GM12878 (cell line): ENCODE data around the gene KCNS3. TPM values are rescaled to one million over a fixed set of nuclear protein-coding genes. Genes with fewer than 3 reads are reported as not detected.
A peak's percentile ranks its signal among the peaks of the same experiment; 100 is the strongest.

ENCODE experiments used
- DPF2 ChIP-seq: fragments of 450-650 bp; IDR thresholded peaks from 2 replicates; pipeline ENCODE4 v1.6.1; 2017; ENCODE audit warnings: mild to moderate bottlenecking
- EED ChIP-seq: sonication (generic); IDR thresholded peaks from 2 replicates; pipeline ENCODE4 v1.6.1; 2016; ENCODE audit warnings: antibody characterized with exemption, low read depth
- ESRRA ChIP-seq: IDR thresholded peaks from 2 replicates; pipeline ENCODE4 v1.6.1; 2012; ENCODE audit warnings: mild to moderate bottlenecking, low read length, improper control_type of control experiment
- GABPA ChIP-seq: IDR thresholded peaks from 2 replicates; pipeline ENCODE4 v1.6.1; 2014; ENCODE audit warnings: antibody characterized with exemption, low read depth, mild to moderate bottlenecking, inconsistent platforms
- HCFC1 ChIP-seq: fragments of 150-350 bp; IDR thresholded peaks from 2 replicates; pipeline ENCODE4 v1.6.1; 2014; ENCODE audit warnings: low read length
- IRF4 ChIP-seq: IDR thresholded peaks from 2 replicates; pipeline ENCODE4 v1.6.1; 2011; ENCODE audit warnings: low read depth, low read length
- SMC3 ChIP-seq: IDR thresholded peaks from 2 replicates; pipeline ENCODE4 v1.6.1; 2011; ENCODE audit warnings: low read length, improper control_type of control experiment, borderline replicate concordance
- TCF3 ChIP-seq: IDR thresholded peaks from 2 replicates; pipeline ENCODE4 v1.6.1; 2012; ENCODE audit warnings: low read depth, mild to moderate bottlenecking, low read length, borderline replicate concordance; ENCODE audit not compliant: insufficient read depth
- polyA plus RNA-seq, 11 experiments: library from polyadenylated mRNA; depleted of rRNA in 4 of 11; unstranded in 6 of 11; stranded (reverse) in 5 of 11; fragments of >200 nt; fragmentation: Nextera tagmentation in 4 of 11; fragmentation: Illumina TruSeq in 1 of 11; extraction: Ambion mirVana in 4 of 11; extraction: Trizol in 1 of 11; gene quantifications; 1 replicate in 1 of 11; 2 replicates in 10 of 11; pipeline versions ENCODE4 v1.2.1 to v1.2.3, GENCODE V29; 2011 to 2016; ENCODE audit warnings: inconsistent platforms in 2 of 11, missing spikeins in 2 of 11, low read depth in 1 of 11
- total RNA-seq, 4 experiments: library from RNA; depleted of rRNA in 3 of 4; stranded (reverse); fragments of >200 nt in 3 of 4; fragmentation: Illumina TruSeq in 1 of 4; extraction: Trizol in 1 of 4; gene quantifications; 2 replicates each; pipeline versions ENCODE4 v1.2.1 to v1.2.3, GENCODE V29; 2013 to 2021
- TF ChIP-seq, protein P1 (sequence below): fragments of 450-650 bp; IDR thresholded peaks from 2 replicates; pipeline ENCODE4 v1.6.1; 2014; ENCODE audit warnings: mild to moderate bottlenecking
- TF ChIP-seq, protein P2 (sequence below): fragments of 450-650 bp; IDR thresholded peaks from 2 replicates; pipeline ENCODE4 v1.6.1; 2016; ENCODE audit warnings: mild to moderate bottlenecking
- TF ChIP-seq, protein P3 (sequence below): IDR thresholded peaks from 2 replicates; pipeline ENCODE4 v1.6.1; 2011; ENCODE audit warnings: borderline replicate concordance, low read depth, mild to moderate bottlenecking, moderate library complexity, mixed read lengths, low read length; ENCODE audit not compliant: insufficient read depth; ENCODE audit errors: extremely low read length
- TF ChIP-seq, protein P4 (sequence below): fragments of 450-650 bp; formaldehyde crosslinking; IDR thresholded peaks from 2 replicates; pipeline ENCODE4 v1.4.0; 2022; ENCODE audit warnings: mild to moderate bottlenecking, moderate library complexity
- TF ChIP-seq, protein P5 (sequence below): fragments of 450-650 bp; IDR thresholded peaks from 2 replicates; pipeline ENCODE4 v1.6.1; 2018; ENCODE audit warnings: borderline replicate concordance, mild to moderate bottlenecking; ENCODE audit not compliant: partially characterized antibody
- TF ChIP-seq, protein P6 (sequence below): fragments of 450-650 bp; IDR thresholded peaks from 2 replicates; pipeline ENCODE4 v1.6.1; 2017; ENCODE audit warnings: mild to moderate bottlenecking, low read depth, inconsistent platforms; ENCODE audit not compliant: poor library complexity, severe bottlenecking

Gene KCNS3
- total and polyA plus RNA-seq, 10 of the 15 experiments (the other 5 are each of a cell fraction or from before 2014, with no cell fraction given) = not detected

DNA sequence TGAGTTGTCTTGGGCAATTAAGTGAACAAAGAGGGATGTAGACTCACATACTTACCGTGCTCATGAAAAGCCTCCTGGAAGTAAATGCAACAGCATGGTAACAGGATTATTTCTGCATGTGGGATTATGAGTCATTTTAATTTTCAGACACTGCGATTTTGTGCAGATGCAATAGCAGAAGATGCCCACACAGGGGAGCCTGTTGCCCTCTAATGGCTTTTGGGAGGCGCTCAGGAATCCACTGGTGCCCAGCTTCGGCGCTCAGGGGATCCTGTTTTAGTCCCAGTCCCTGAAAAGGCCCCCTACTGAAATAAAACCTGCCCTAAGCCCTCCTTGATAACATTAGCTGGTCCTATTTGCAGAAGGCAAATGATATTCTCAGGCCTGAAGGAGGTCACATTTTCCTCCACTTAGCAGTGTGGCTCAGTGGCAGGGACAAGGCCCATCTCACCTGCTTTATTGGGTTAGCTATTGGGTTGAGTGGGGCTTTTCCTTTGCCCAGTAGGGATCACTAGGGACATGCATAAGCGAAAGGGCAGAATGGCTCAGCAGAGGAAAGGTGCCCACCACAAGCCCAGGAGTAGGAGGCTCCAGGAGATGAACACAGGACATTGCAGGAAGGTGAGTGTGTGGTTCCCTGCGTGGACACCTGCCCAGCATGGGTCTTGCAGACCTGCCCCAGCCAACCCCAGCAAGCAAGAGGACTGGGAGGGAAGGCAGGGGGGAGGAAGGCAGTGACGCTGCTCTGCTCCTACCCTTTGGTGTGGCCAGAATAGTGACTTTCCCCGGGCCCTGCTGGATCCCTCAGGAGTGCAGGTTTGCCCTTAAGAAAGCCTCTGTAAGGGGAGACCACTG lies 26.5 kb upstream of the KCNS3 start (continued):
- no peak for TF ChIP-seq HCFC1
- TF ChIP-seq ESRRA = no peak
- TF ChIP-seq, protein P1, sequence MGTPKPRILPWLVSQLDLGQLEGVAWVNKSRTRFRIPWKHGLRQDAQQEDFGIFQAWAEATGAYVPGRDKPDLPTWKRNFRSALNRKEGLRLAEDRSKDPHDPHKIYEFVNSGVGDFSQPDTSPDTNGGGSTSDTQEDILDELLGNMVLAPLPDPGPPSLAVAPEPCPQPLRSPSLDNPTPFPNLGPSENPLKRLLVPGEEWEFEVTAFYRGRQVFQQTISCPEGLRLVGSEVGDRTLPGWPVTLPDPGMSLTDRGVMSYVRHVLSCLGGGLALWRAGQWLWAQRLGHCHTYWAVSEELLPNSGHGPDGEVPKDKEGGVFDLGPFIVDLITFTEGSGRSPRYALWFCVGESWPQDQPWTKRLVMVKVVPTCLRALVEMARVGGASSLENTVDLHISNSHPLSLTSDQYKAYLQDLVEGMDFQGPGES = no peak
- peak; percentile 85; the same call in 1 of the 2 replicates for TF ChIP-seq SMC3
- TF ChIP-seq, protein P2, sequence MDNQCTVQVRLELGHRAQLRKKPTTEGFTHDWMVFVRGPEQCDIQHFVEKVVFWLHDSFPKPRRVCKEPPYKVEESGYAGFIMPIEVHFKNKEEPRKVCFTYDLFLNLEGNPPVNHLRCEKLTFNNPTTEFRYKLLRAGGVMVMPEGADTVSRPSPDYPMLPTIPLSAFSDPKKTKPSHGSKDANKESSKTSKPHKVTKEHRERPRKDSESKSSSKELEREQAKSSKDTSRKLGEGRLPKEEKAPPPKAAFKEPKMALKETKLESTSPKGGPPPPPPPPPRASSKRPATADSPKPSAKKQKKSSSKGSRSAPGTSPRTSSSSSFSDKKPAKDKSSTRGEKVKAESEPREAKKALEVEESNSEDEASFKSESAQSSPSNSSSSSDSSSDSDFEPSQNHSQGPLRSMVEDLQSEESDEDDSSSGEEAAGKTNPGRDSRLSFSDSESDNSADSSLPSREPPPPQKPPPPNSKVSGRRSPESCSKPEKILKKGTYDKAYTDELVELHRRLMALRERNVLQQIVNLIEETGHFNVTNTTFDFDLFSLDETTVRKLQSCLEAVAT = no peak
- TF ChIP-seq, protein P3, sequence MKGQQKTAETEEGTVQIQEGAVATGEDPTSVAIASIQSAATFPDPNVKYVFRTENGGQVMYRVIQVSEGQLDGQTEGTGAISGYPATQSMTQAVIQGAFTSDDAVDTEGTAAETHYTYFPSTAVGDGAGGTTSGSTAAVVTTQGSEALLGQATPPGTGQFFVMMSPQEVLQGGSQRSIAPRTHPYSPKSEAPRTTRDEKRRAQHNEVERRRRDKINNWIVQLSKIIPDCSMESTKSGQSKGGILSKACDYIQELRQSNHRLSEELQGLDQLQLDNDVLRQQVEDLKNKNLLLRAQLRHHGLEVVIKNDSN = no peak
- TF ChIP-seq TCF3 = no peak
- TF ChIP-seq DPF2 = no peak
- TF ChIP-seq GABPA = no peak
- TF ChIP-seq IRF4 = 0 out of 2 replicates have a peak, but pooled peaks have one; percentile 36
- TF ChIP-seq, protein P4, sequence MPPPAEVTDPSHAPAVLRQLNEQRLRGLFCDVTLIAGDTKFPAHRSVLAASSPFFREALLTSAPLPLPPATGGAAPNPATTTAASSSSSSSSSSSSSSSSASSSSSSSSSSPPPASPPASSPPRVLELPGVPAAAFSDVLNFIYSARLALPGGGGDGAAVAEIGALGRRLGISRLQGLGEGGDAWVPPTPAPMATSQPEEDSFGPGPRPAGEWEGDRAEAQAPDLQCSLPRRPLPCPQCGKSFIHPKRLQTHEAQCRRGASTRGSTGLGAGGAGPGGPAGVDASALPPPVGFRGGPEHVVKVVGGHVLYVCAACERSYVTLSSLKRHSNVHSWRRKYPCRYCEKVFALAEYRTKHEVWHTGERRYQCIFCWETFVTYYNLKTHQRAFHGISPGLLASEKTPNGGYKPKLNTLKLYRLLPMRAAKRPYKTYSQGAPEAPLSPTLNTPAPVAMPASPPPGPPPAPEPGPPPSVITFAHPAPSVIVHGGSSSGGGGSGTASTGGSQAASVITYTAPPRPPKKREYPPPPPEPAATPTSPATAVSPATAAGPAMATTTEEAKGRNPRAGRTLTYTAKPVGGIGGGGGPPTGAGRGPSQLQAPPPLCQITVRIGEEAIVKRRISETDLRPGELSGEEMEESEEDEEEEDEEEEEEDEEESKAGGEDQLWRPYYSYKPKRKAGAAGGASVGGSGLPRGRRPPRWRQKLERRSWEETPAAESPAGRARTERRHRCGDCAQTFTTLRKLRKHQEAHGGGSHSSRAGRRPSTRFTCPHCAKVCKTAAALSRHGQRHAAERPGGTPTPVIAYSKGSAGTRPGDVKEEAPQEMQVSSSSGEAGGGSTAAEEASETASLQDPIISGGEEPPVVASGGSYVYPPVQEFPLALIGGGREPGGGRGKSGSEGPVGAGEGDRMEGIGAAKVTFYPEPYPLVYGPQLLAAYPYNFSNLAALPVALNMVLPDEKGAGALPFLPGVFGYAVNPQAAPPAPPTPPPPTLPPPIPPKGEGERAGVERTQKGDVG (CRISPR knock-in tag) = no peak
- no peak for TF ChIP-seq EED
- TF ChIP-seq, protein P5, sequence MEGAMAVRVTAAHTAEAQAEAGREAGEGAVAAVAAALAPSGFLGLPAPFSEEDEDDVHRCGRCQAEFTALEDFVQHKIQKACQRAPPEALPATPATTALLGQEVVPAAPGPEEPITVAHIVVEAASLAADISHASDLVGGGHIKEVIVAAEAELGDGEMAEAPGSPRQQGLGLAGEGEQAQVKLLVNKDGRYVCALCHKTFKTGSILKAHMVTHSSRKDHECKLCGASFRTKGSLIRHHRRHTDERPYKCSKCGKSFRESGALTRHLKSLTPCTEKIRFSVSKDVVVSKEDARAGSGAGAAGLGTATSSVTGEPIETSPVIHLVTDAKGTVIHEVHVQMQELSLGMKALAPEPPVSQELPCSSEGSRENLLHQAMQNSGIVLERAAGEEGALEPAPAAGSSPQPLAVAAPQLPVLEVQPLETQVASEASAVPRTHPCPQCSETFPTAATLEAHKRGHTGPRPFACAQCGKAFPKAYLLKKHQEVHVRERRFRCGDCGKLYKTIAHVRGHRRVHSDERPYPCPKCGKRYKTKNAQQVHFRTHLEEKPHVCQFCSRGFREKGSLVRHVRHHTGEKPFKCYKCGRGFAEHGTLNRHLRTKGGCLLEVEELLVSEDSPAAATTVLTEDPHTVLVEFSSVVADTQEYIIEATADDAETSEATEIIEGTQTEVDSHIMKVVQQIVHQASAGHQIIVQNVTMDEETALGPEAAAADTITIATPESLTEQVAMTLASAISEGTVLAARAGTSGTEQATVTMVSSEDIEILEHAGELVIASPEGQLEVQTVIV = no peak
- TF ChIP-seq, protein P6, sequence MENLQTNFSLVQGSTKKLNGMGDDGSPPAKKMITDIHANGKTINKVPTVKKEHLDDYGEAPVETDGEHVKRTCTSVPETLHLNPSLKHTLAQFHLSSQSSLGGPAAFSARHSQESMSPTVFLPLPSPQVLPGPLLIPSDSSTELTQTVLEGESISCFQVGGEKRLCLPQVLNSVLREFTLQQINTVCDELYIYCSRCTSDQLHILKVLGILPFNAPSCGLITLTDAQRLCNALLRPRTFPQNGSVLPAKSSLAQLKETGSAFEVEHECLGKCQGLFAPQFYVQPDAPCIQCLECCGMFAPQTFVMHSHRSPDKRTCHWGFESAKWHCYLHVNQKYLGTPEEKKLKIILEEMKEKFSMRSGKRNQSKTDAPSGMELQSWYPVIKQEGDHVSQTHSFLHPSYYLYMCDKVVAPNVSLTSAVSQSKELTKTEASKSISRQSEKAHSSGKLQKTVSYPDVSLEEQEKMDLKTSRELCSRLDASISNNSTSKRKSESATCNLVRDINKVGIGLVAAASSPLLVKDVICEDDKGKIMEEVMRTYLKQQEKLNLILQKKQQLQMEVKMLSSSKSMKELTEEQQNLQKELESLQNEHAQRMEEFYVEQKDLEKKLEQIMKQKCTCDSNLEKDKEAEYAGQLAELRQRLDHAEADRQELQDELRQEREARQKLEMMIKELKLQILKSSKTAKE = no peak
